T1000 (cell line): ENCODE results near the gene SLAIN1.

Experiments used
- DNase-seq: peaks from one replicate; lab custom pipeline; 2025; ENCODE audit warnings: mixed read lengths; lab: John Stamatoyannopoulos, UW

The SLAIN1 gene

DNA sequence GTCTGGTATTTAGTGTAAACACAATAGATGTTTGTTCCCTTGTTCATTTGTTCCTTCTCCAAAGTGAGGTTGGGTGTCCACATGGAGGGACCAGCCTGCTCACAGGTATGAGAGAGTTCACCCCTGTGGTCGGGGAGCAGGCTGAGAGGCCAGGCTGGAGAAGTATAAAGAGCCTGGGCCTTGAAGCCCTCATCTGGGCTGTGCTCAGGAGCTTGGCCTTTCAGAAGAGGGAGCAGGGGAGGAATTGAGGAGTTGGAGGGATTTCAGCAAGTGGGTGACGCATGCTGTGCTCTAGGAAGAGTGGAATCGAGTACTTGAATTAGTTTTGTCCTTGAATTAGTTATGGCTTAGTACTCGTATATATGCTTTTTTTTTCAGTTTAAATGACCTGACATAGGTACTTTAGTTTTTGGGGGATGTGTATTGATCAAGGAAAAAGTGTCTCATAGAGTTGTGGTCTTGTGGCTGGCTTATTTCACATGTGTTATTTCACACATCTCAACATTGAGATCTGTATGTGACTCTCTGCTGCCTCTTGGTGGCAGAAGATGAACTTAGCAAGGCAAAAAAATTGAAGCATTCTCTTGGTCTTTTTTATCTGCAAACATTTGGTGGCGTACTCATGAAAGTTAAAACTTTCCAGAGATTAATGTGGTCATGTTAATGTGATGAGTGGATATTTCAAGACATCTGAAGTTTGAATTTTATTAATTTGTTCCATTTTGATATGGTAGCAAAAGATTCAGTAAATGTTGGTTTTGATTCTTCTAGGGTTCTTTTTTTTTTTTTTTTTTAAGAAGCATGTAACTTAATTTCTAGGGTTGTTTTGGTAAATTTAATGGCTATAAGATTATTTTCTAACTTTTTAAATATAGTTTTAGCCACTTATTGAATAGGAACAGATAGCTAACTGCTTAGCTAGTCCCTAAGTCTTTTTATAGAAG lies 54.3 kb downstream of the SLAIN1 start:
- no peak for DNase-seq

DNA sequence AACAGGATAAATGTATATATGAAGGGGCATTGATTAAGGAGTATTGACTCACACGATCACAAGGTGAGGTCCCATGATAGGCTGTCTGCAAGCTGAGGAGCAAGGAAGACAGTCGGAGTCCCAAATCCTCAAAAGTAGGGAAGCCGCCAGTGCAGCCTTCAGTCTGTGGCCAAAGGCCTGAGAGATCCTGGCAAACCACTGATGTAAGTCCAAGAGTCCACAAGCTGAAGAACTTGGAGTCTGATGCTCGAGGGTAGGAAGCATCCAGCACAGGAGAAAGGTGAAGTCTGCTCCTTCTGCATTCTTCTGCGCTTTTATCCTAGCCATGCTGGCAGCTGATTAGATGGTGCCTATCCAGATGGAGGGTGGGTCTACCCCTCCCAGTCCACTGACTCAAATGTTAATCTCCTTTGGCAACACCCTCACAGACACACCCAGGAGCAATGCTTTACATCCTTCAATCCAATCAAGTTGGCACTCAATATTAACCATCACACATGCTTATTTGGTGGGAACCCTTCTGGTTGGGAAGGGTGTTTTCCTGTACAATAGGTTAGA lies 55.1 kb downstream of the SLAIN1 start:
- DNase-seq = no peak

DNA sequence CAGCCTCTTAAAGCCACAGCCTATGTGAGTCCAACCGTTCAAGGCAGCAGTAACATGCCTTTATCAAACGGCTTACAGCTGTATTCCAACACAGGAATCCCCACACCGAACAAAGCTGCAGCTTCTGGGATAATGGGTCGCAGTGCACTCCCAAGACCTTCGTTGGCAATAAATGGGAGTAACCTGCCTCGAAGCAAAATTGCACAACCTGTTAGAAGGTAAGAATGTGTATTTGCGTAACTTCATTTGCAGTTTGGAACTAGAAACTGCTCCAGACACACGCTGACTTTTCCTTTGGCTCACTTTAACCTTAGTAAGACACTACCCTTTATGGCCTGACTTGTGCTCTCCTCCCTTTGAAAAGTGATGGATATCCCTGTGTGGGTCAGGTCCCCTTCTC lies 63.4 kb downstream of the SLAIN1 start:
- no peak for DNase-seq

DNA sequence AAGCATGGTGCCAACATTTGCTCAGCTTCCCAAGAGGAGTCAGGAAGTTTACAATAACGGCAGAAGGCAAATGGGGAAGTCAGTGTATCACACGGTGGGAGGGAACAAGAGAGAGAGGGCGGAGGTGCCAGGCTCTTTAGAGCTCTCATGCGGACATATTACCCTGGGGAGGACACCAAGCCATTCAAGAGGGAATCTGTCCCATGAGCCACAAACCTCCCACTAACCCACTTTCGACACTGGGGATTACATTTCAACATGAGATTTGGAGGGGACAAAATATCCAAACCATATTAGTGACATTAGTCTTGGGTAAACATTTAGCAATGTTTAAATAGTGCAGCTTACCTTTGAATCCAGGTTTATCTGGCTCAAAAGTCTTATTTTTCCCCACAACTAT lies 69.9 kb downstream of the SLAIN1 start:
- no peak for DNase-seq

DNA sequence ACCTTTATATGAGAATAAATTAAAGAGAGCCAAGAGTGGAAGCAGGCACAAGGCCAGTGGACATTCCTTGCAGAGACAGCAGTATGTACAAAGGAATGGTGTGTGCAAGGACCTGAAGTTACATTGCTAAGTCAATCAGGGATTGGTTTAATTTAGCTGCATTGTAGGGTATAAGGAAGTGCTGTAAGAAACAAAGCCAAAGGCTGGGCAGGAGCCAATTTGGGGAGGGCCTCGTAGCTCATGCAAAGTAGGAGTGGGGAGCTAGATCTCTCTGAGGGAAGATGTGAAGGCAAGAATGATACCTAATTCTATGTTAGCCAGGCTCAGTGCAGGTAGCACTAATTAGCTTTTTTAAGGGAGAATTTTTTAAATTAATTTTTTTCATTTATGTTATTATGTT lies 76.7 kb downstream of the SLAIN1 start:
- no peak for DNase-seq

DNA sequence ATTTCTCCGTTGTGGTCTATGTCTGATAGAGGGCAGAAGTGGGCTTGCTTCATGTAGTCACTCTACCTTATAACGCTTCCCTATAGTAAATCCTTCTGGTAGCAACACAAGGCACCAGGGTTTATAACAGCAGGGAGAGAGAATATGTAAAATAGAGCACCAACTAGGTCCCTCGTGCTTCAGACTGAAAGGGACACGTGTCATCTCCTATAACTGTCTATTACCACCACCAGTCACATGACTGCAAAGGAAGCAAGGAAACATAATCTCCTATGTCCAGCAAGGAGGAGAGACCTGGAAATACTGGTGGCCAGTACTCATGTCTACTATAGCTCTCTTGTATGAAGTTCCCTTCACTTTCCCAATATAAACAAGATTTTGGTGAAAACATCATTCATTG lies 79.2 kb downstream of the SLAIN1 start:
- no peak for DNase-seq

DNA sequence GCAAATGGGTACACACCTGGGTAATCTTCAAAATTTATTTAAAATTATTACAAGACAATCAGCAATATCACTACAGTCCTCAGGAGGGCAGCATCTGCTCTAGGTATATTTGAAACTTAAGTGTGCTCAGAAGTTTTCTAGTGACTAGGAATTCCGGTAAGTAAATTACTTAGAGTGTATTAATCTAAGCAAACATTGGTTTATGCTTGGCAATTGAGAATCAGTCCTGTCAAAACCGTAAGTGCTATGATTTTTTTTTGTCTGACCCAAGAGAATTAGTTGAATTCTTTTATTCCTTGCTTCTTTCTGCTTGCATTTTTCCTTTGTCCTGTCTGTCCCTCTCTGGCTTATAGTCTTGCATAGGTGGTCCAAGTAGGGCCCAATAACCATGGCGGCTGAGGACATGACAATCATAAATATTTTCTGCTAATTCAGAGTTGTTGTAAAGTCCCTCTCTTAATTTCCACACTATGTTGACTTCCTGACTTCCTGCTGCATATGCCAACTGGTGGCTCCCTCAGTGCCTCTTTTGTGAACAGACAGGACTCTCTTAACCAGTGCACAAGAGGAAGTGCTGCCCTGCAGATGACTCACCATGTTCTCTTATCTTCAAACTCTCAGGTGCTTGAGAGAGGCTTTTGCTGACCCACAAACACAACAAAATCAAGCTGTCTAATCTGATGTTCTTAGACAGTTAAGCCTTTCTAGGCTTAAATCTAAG lies 82.2 kb downstream of the SLAIN1 start:
- DNase-seq = no peak

DNA sequence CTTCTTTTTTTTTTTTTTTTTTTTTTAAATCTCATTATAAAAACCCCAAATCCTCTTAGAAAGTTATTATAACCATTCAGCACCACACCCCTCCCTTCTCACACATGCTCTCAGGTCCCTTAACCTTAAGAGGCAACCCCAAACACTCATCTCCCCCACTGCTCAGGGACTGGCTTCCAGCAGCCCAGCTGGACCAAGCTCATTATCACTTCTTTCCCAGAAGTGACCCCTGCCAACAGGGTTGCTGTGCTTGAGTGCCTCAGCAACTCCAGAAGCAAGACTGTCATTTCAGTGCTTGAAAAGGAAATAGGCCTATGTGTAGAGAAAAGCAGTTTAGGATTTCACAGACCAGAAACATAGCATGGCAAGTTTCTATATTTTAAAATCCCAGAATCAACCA lies 84.3 kb downstream of the SLAIN1 start:
- DNase-seq = no peak

DNA sequence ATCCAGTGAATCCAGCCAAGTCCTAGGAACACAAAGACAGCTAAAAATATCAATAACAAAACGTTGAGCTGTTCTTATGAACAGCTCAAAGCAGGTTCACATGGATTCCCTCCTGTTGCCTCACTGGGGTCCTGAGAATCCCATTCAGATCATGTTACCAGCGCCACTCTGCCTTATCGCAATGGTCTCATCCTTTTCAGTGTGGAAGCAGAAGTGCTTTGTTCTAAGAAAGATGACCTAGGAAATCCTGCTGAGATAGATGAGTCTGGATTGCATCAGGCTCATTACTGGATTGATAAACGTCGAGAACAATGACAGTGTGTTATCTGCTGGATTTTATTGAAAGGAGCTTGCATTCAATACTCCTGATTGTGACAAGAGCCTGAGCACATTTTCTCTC lies 87.0 kb downstream of the SLAIN1 start:
- DNase-seq = no peak

DNA sequence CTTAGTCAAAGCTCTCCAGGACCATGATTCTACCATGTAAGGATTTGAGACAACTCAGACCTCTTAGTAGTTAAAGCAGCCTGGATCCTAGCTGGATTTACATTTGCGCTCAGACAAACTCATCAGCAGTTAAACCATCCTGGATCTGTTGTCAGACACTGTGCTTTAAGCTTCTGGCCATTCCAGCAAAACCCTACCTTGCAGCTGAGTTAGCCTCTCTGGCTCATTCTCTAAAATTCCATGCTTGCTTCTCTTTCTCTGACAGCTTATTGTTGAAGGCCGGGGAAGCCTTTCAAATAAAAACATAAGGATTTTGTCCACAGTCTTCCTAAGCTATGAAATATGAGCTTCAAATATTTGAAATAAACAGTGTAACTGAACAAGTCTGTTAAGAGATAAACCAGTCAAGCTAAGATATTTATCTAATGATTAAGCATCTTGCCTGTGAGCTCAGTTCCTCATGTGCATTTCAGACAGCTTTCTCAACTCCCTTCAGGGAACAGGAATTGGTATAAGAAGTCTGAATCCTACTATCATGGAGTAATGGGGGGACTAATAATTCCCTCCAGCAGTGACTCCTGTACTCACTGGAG lies 89.3 kb downstream of the SLAIN1 start:
- no peak for DNase-seq

DNA sequence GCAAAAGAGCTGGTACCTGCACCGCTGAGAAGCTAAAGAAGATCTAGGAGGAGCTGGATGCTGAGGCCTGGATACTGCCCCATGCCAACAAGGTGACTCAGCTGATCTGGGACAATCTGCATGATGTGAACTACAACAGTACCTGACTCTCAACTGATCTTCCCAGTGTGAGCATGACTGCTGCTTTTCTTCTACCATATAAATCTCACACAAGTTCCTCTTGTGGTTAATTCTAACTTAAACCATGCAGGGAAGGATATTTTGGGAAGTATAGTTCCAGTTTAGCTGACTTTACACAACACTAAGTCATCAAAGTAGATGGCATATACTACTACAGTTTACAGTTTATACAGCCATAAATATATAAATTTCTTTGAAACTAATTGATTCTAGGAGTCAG lies 91.9 kb downstream of the SLAIN1 start:
- no peak for DNase-seq

DNA sequence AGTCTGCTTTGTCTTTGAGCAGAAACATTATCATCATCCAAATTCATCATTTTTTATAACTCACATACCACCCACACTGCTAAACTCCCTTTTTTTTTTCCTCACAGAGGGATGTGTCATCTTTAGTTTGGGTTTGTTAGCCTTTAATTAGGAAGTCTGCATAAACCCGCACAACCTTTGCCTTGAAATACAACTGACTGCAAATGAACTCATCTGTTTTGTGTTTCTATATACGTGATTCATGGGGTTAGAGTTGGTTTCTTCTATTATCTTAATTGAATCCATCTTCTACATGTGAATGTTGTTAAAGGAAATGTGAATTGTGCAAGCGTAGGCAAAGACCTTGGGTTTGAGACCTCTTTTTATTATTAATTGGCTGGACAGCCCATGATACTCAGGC lies 102.7 kb downstream of the SLAIN1 start:
- DNase-seq = no peak

DNA sequence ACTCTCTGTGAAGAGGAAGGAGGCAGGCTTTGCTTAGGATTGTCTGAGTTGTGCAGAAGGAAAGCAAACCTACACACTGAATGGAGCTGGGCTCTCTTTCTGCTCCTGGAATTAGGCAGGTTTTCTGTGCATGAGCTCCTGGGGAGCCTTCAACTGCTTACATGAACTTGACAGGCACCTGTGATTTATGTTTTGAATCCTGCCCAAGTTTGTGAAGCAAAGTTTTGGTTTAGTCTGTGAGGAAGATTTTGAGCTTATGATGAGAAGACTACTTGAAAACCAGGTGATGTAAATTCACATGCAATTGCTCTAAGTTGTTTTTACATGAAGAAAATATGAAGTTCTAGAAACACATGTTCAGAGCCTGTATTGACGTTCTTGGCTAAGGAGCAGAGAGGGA lies 109.0 kb downstream of the SLAIN1 start:
- DNase-seq = no peak

DNA sequence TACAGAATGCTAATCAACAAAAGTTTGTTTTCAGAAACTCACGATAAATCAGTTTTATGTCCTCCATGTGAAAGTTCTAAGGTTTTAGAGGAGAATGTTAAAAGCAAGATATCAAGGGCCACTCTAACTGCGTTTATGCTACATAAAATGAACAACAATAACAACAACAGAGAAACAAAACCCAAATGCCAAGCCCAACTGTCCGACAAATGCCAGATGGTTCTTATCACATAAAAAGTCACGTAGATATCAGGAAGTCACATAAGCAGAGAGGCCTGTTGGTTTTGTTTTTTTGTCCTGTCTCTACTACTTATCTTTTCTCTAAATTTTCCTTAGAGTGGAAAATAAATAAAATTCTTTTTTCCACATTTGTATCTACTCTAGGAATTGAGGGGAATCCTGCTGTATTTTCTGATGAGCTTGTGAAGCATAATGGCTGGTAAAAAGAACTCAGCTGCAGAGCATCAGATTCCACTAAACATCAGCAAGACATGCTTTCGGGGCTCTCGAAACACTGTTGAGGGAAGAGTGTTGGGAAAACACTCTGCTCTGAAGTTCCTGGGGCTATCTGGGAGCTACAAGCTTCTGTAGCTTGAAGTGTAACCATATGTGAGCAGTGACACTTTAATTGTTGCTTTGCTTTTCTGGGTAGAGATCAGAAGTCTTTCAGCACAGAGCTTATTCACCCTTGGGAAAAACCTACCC lies 110.1 kb downstream of the SLAIN1 start:
- no peak for DNase-seq

DNA sequence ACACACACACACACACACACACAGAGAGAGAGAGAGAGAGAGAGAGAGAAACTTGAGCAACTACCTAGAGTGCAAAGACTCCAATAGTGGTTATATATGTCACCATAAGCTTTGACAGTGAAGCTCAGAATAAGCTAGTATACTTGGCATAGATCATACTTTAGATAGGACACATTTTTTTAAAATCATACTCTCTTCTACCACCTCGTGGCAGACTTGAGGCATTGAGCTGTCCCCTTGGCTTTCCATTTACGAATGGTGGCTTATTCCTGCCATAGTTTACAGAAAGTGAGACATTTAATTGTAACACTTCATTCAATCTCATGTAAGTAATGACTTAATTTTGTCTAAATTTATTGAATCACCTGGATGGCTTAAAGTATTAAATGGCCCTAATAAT lies 112.9 kb downstream of the SLAIN1 start:
- DNase-seq = no peak

DNA sequence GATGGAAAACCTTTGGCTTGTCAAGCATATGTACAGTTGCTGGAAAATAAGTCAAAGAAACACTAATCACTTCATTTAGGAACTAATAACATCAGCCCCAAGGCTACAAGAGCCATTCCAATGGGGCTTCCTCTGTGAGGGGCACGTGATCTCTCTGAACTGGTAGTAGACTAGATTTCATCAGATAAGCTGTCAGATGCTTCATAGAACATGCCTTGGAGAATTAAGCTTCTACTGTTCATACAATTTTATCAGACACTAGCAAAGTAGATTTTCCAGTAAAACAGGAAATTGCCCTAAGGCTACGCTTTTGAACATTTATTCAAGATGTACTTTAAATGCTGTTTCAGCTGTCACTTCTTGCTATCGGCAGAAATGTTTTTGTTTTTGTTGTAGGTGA lies 113.4 kb downstream of the SLAIN1 start:
- DNase-seq = no peak

DNA sequence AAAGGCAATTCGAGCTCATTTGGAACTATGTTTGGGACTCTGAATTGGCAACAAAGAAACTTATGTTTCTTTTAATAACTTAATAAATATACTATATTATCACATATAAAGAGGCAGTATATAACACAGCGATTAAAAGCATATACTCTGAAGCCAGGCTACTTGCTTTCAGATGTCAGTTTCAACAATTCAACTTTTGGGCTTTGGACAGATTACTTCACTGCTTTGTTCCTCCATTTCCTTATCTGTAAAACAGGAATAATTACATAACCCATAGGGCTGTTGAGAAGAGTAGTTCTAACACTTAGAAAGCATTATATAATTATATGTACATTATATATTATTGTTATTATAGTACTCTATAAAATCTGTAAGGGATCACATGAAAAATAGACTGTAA lies 113.9 kb downstream of the SLAIN1 start:
- DNase-seq = no peak

DNA sequence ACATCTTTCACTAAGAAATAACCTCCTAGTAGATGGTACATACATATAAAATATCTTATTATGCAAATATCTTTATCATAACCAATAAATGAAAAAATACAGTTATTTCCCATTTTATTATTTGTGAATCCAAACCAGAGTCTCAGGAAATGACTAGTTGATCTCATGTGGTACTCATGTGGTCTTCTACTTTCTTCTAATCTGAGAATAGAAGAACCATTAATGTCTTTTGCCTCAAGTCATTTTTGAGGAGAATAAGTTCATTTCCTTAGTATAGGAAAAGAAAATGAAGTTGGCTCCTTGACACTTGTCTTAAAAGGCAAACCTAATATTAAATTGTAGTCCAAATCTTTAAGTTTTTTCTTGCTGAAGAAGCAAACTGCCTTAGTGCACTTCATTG lies 114.5 kb downstream of the SLAIN1 start:
- no peak for DNase-seq
